GM12864 (cell line): ENCODE data around the gene KRTAP20-4.

Experiments used
- DNase-seq: peaks from one replicate; pipeline ENCODE4 v3.0.0-alpha.2; 2011; ENCODE audit warnings: low read depth
- H3K4me3 ChIP-seq: 2 replicates; pipeline ENCODE4 v1.5.1; 2011; ENCODE audit warnings: mild to moderate bottlenecking, low read depth, low read length, control low read depth
- TF ChIP-seq, protein P1 (sequence below): IDR thresholded peaks from 2 replicates; pipeline ENCODE4 v1.5.1; 2011; ENCODE audit warnings: low read depth, mild to moderate bottlenecking, moderate library complexity, low read length, control low read depth, inconsistent platforms; ENCODE audit errors: missing control alignments

KRTAP20-4 gene

DNA sequence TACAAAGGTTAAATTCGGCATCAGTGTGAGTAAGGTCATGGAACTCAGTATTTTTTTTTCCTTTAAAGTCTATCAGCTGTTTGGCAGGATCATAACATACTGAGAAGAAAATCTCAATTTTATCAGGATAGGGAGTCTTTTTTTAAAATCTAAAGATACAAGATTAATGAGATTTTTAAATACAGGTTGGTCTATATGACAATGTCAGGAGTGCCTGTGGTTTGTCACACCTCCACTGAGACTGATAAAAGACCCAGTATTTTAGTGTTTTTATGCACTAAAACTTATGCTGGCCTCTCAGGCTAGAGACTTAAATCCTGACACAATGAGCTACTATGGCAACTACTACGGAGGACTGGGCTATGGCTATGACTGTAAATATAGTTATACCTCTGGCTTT, 22.1 kb downstream of the KRTAP20-4 start, which contains the start of gene KRTAP20-3:
Gene KRTAP20-3, plus strand, starts transcription at position 301 of the 400 bp plus-strand sequence.
- no peak for DNase-seq
- TF ChIP-seq, protein P1, sequence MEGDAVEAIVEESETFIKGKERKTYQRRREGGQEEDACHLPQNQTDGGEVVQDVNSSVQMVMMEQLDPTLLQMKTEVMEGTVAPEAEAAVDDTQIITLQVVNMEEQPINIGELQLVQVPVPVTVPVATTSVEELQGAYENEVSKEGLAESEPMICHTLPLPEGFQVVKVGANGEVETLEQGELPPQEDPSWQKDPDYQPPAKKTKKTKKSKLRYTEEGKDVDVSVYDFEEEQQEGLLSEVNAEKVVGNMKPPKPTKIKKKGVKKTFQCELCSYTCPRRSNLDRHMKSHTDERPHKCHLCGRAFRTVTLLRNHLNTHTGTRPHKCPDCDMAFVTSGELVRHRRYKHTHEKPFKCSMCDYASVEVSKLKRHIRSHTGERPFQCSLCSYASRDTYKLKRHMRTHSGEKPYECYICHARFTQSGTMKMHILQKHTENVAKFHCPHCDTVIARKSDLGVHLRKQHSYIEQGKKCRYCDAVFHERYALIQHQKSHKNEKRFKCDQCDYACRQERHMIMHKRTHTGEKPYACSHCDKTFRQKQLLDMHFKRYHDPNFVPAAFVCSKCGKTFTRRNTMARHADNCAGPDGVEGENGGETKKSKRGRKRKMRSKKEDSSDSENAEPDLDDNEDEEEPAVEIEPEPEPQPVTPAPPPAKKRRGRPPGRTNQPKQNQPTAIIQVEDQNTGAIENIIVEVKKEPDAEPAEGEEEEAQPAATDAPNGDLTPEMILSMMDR = no peak
- H3K4me3 ChIP-seq = no peak within 1 kb of the TSS

DNA sequence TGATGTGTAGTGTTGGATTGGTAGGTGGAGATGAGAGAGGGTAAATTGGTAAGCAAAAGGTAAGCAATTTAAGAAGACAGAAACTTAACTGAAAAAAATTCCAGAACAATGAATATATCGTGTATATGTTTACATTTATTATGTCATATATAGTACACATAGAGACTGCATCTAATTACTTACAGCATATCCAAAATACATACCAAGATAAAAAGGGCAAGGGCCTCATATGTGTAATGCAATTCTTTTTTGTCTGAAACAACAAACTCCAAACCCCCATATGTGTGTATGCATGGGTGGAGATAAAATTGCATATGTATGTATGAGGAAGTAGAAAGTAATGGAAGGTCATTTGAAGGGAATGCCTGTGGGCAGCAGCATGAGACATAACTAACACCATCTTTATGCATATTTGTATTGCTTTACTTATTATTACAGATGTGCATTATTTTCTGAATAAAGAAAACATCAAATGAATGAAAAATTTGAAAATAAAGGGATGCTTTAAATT, 26.5 kb downstream of the KRTAP20-4 start:
- DNase-seq = no peak
- TF ChIP-seq, protein P1 = no peak
- H3K4me3 ChIP-seq = no peak overlapping the region

DNA sequence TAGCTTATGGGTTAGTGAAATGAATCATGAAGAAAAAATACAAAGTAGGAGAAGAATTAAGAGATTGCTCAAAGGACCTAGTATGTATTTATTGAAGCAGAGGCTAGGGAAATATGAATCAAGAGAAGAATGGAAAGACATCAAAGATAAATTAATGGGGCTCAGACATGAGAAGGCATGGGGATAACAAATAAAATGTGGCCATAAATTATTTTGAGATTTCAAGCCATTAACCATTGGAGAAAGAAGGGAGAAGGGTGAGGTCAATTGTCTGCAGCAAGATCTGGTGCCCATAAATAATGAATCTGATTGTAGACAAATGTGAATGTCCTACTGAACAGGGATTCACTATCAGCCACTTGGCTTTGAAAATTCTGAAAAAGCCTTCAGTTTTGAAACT, 32.5 kb downstream of the KRTAP20-4 start:
- DNase-seq = no peak
- H3K4me3 ChIP-seq = no peak overlapping the region
- TF ChIP-seq, protein P1 = no peak

DNA sequence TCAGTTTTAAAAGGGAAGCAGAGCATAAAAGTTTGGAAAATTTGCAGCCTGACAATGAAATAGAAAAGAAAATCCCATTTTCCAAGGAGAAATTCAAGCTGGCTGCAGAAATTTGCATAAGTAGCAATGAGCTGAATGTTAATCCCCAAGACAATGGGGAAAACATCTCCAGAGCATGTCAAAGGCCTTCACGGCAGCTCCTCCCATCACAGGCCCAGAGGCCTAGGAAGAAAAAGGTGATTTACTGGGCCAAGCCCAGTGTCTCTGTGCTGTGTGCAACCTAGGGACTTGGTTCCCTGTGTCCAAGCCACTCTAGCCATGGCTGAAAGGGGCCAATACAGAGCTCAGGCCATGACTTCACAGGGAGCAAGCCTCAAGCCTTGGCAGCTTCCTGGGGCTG, 48.3 kb downstream of the KRTAP20-4 start:
- TF ChIP-seq, protein P1 = no peak
- DNase-seq = no peak
- H3K4me3 ChIP-seq = no peak overlapping the region
